OCI-LY3 (cell line): ENCODE results near the gene TRAF3.

ENCODE experiments used
- H2AFZ ChIP-seq: fragments of 200-600, 300-600 bp; shearing (Covaris generic); 2 replicates; pipeline ENCODE4 v1.6.0; 2014; ENCODE audit warnings: antibody characterized with exemption, low read depth, low read length
- H3K27ac ChIP-seq: fragments of 200-600, 300-600 bp; sonication (generic); 2 replicates; pipeline ENCODE4 v1.5.1; 2014; ENCODE audit warnings: mild to moderate bottlenecking, low read length, moderate library complexity, mixed read lengths
- H3K27me3 ChIP-seq: fragments of 200-600, 300-600 bp; sonication (generic); 2 replicates; pipeline ENCODE4 v1.6.1; 2014; ENCODE audit warnings: low read depth, low read length, mixed read lengths
- H3K36me3 ChIP-seq: fragments of 200-600, 300-600 bp; sonication (generic); replicated peaks from 2 replicates; pipeline ENCODE3; 2014; ENCODE audit warnings: low read depth, low read length, mixed read lengths
- H3K4me1 ChIP-seq: fragments of 300-600, 200-600 bp; sonication (generic); 2 replicates; pipeline ENCODE4 v1.6.1; 2014; ENCODE audit warnings: low read length, mixed read lengths
- H3K4me2 ChIP-seq: fragments of 200-600, 300-600 bp; sonication (generic); 2 replicates; pipeline ENCODE4 v1.6.1; 2014; ENCODE audit warnings: low read length, mixed read lengths
- H3K4me3 ChIP-seq: fragments of 300-600, 200-600 bp; sonication (generic); 2 replicates; pipeline ENCODE4 v1.5.1; 2014; ENCODE audit warnings: antibody characterized with exemption, mild to moderate bottlenecking, low read length, moderate library complexity
- H3K79me2 ChIP-seq: fragments of 300-600, 200-600 bp; shearing (Covaris generic); 2 replicates; pipeline ENCODE4 v1.6.1; 2014; ENCODE audit warnings: mild to moderate bottlenecking, low read length, mixed read lengths
- H3K9ac ChIP-seq: fragments of 300-600, 200-600 bp; shearing (Covaris generic); 2 replicates; pipeline ENCODE4 v1.6.0; 2014; ENCODE audit warnings: mild to moderate bottlenecking, low read length, moderate library complexity
- H3K9me3 ChIP-seq: fragments of 200-600, 300-600 bp; shearing (Covaris generic); 2 replicates; pipeline ENCODE4 v1.6.1; 2014; ENCODE audit warnings: low read length, mixed read lengths; ENCODE audit not compliant: insufficient read depth
- H4K20me1 ChIP-seq: fragments of 200-600, 300-600 bp; sonication (generic); 2 replicates; pipeline ENCODE4 v1.6.1; 2016; ENCODE audit warnings: low read length, mixed read lengths; ENCODE audit not compliant: insufficient read depth
- CTCF ChIP-seq: fragments of 200-600, 300-600 bp; sonication (generic); IDR thresholded peaks from 2 replicates; pipeline ENCODE4 v1.5.1; 2014; ENCODE audit warnings: antibody characterized with exemption, low read length, low read depth
- EZH2phosphoT487 ChIP-seq: fragments of 200-600 bp; shearing (Covaris generic); IDR thresholded peaks from 2 replicates; pipeline ENCODE4 v1.6.1; 2018; ENCODE audit warnings: antibody characterized with exemption, mixed run types, low read depth

Gene TRAF3

GRCh38 chr14:102840771-102841528, 63.7 kb downstream of the TRAF3 start:
- Histone ChIP-seq H4K20me1 (peaks cover 74% of the 10 kb centered on the region), H3K4me3 (no peak overlapping the region), H3K36me3 (peaks cover 42% of the 10 kb centered on the region)

DNA sequence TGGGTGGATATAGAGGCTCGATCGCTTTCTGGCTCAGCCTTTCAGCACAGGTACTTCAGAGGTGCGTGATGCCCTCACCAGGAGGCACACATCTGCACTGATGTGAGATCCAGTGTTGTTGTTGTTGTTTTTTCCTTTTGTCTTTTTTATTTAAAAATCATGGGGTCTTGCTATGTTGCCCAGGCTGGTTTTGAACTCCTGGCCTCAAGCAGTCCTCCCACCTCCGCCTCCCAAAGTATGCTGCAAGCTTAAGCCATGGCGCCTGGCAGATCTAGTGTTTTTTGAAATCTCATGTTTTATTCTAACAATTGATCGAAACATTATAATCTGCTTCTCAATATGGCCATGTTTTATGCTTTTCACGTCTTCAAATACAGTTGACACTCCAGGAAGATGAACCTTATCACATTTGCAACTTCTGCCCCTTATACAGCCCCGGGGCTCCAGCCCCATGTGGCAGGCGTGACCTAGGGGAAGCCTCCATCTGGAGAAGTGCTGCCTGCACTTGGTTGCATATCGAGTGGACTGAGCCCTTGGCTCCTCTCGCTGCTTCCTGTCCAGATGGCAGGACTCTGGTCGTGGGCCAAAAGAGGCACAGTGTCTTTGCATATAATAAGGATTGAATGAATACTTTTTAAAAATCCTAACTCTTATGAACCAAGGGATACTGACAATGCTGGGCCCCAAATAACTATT, 71.7 kb downstream of the TRAF3 start:
- H3K9ac ChIP-seq, result no peak overlapping the region

More at GRCh38 chr14:102840771-102841528, 63.7 kb downstream of the TRAF3 start:
- Histone ChIP-seq H3K4me1 (no peaks in the 10 kb centered on the region), H3K27ac (no peak overlapping the region), H2AFZ (no peak overlapping the region), H3K79me2 (peaks cover 97% of the 10 kb centered on the region), H3K9me3 (no peaks in the 10 kb centered on the region), H3K27me3 (no peaks in the 10 kb centered on the region), H3K4me2 (no peak overlapping the region), H3K9ac (no peak overlapping the region)
- TF ChIP-seq EZH2phosphoT487 (no peak), CTCF (no peak)

GRCh38 chr14:102849526-102850379, 72.5 kb downstream of the TRAF3 start:
- TF ChIP-seq EZH2phosphoT487, result no peak
- no peak for TF ChIP-seq CTCF
- Histone ChIP-seq H3K4me2 (no peak overlapping the region), H4K20me1 (peaks cover 64% of the 10 kb centered on the region), H3K36me3 (peaks cover 50% of the 10 kb centered on the region), H3K4me3 (no peak overlapping the region), H3K27me3 (no peaks in the 10 kb centered on the region), H3K79me2 (peaks cover 99% of the 10 kb centered on the region), H2AFZ (no peak overlapping the region), H3K9ac (no peak overlapping the region), H3K4me1 (peaks cover 6% of the 10 kb centered on the region), H3K9me3 (no peaks in the 10 kb centered on the region), H3K27ac (peak overlapping the region; percentile 12; the same call in 1 of the 2 replicates)

More for the DNA sequence above, 71.7 kb downstream of the TRAF3 start:
- H3K4me2 ChIP-seq, result no peak overlapping the region
- H2AFZ ChIP-seq, result no peak overlapping the region
- H3K9me3 ChIP-seq, result no peaks in the 10 kb centered on the region
- peaks cover 99% of the 10 kb centered on the region for H3K79me2 ChIP-seq
- TF ChIP-seq CTCF (no peak), EZH2phosphoT487 (no peak)
- H4K20me1 ChIP-seq, result peaks cover 62% of the 10 kb centered on the region
- H3K27ac ChIP-seq, result peak overlapping the region; percentile 12; the same call in 1 of the 2 replicates
- peaks cover 49% of the 10 kb centered on the region for H3K36me3 ChIP-seq
- no peaks in the 10 kb centered on the region for H3K27me3 ChIP-seq
- no peak overlapping the region for H3K4me3 ChIP-seq
- H3K4me1 ChIP-seq, result peaks cover 6% of the 10 kb centered on the region

DNA sequence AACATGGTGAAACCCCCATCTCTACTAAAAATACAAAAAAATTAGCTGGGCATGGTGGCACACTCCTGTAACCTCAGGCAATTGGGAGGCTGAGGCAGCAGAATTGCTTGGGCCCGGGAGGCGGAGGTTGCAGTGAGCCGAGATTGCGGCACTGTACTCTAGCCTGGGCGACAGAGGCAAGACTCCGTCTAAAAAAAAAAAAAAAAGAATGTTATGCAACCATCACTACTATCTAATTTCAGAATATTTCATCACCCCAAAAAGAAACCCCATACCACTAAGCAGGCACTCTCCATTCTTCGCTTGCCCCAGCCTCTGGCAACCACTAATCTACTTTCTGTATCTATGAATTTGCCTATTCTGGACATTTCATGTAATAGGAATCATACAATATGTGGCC, 76.4 kb downstream of the TRAF3 start:
- no peaks in the 10 kb centered on the region for H3K9me3 ChIP-seq
- H3K9ac ChIP-seq, result no peak overlapping the region
- peaks cover 82% of the 10 kb centered on the region for H4K20me1 ChIP-seq
- peaks cover 100% of the 10 kb centered on the region for H3K79me2 ChIP-seq
- H3K4me3 ChIP-seq, result no peak overlapping the region
- H3K4me2 ChIP-seq, result no peak overlapping the region
- H3K27ac ChIP-seq, result no peak overlapping the region
- H3K27me3 ChIP-seq, result no peaks in the 10 kb centered on the region
- TF ChIP-seq EZH2phosphoT487 (no peak), CTCF (no peak)
- no peak overlapping the region for H2AFZ ChIP-seq
- peaks cover 52% of the 10 kb centered on the region for H3K36me3 ChIP-seq
- H3K4me1 ChIP-seq, result peaks cover 6% of the 10 kb centered on the region
